GDM1 (cell line): ENCODE data around the gene SMPD3.

Experiments used
- DNase-seq: peaks from one replicate; lab custom pipeline; 2025; lab: John Stamatoyannopoulos, UW

SMPD3 gene

GRCh38 chr16:68403177-68403576 lies 45.1 kb downstream of the SMPD3 start:
- DNase-seq, result no peak

- DNase-seq, result no peak
These were observed 45.6 kb downstream of the SMPD3 start for GRCh38 chr16:68402748-68403040.

GRCh38 chr16:68401871-68402747 lies 46.2 kb downstream of the SMPD3 start:
- no peak for DNase-seq

- no peak for DNase-seq
These were observed 47.3 kb downstream of the SMPD3 start for GRCh38 chr16:68400924-68401460.

GRCh38 chr16:68400083-68400923 lies 48.0 kb downstream of the SMPD3 start:
- DNase-seq, result no peak

- no peak for DNase-seq
These were observed 48.9 kb downstream of the SMPD3 start for GRCh38 chr16:68399456-68399855.

- no peak for DNase-seq
These were observed 50.6 kb downstream of the SMPD3 start for GRCh38 chr16:68397710-68398201.

GRCh38 chr16:68396481-68396880 lies 51.8 kb downstream of the SMPD3 start:
- no peak for DNase-seq

- no peak for DNase-seq
These were observed 52.5 kb downstream of the SMPD3 start for GRCh38 chr16:68395815-68396214.

GRCh38 chr16:68395167-68395786 lies 53.0 kb downstream of the SMPD3 start:
- DNase-seq, result no peak

- no peak for DNase-seq
These were observed 55.0 kb downstream of the SMPD3 start for GRCh38 chr16:68393333-68393732.

GRCh38 chr16:68389750-68390371 lies 58.4 kb downstream of the SMPD3 start:
- no peak for DNase-seq

- no peak for DNase-seq
These were observed 59.3 kb downstream of the SMPD3 start for GRCh38 chr16:68389006-68389405.

- no peak for DNase-seq
These were observed 60.2 kb downstream of the SMPD3 start for GRCh38 chr16:68388124-68388523.

GRCh38 chr16:68387301-68387700 lies 61.0 kb downstream of the SMPD3 start:
- DNase-seq, result no peak

GRCh38 chr16:68386628-68387027 lies 61.7 kb downstream of the SMPD3 start:
- DNase-seq, result no peak

- DNase-seq, result no peak
These were observed 62.9 kb downstream of the SMPD3 start for GRCh38 chr16:68385371-68385770.

- no peak for DNase-seq
These were observed 63.8 kb downstream of the SMPD3 start for GRCh38 chr16:68384288-68385161.

GRCh38 chr16:68383858-68384257 lies 64.5 kb downstream of the SMPD3 start:
- no peak for DNase-seq

- no peak for DNase-seq
These were observed 66.0 kb downstream of the SMPD3 start for GRCh38 chr16:68382296-68382718.

GRCh38 chr16:68381363-68381724 lies 67.0 kb downstream of the SMPD3 start:
- DNase-seq, result no peak
